ENCODE data around the gene KDM5C. TPM values are rescaled to one million over a fixed set of nuclear protein-coding genes. Genes with fewer than 3 reads are reported as not detected.

KDM5C gene
- 10 to 100 TPM; 67.4 to 68.2 TPM for total RNA-seq

GRCh38 chrX:53224860-53225797, at the start of gene KDM5C:
Gene KDM5C, minus strand, starts transcription at chrX:53225207. Its CDS starts 318 bp downstream, at chrX:53224889.
- Mint-ChIP-seq H3K36me3 (ENCODE audit: low read depth) (peaks cover 7% of the 10 kb centered on the region), H3K4me3 (peak within 1 kb of the TSS; percentile 91), H3K9me3 (no peaks in the 10 kb centered on the region), H3K27me3 (ENCODE audit: low read depth) (no peaks in the 10 kb centered on the region), H3K4me1 (ENCODE audit: low read depth) (peaks cover 32% of the 10 kb centered on the region), H3K27ac (peak within 1 kb of the TSS; percentile 95)
- CTCF ChIA-PET: interaction anchor here (1.1 to 1.6 kb wide), 2 partner anchors 14 to 153 kb away, joined by 3 to 4 read pairs; no protein-coding TSS in a partner anchor
- intact Hi-C loops (cut with micrococcal nuclease): loop anchor here (2.0 to 10.0 kb wide), 4 partner anchors 36 to 820 kb away; partner anchors contain the start of genes PHF8, RIBC1 and SMC1A
- peak; percentile 89 for DNase-seq

DNA sequence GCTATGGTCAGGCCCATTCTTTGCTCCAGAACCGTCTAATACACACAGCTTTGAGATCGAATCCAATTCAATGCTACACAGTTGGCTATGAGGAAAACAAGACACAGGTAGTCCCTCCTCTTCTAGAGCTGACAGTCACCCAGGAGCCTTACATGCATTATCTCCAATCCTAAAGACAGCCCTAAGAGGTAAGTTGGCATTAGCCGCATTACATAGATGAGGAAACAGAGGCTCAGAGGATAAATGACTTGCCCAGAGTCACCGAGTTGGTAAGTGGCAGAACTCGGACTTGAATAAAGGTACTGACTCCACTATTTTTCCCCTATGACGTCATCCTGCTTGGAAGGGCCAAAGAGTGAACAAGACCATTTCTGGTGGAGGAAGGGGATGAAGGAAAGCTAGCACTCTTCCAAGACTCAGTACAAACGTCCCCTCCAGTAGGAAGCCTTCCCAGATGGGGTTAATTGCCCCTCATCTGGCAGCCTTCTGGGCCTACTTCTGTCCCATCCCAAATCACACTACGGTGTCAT, 47.9 kb upstream of the KDM5C start:
- intact Hi-C loops (cut with micrococcal nuclease): no loop called here
- Mint-ChIP-seq H3K4me1 (ENCODE audit: low read depth) (no peaks in the 10 kb centered on the region), H3K4me3 (no peak overlapping the region), H3K36me3 (ENCODE audit: low read depth) (no peaks in the 10 kb centered on the region), H3K9me3 (no peaks in the 10 kb centered on the region), H3K27me3 (ENCODE audit: low read depth) (no peaks in the 10 kb centered on the region), H3K27ac (no peak overlapping the region)
- DNase-seq: no peak
- CTCF ChIA-PET: interaction anchor here (0.6 to 2.5 kb wide), 2 partner anchors 11 to 554 kb away, joined by 3 to 7 read pairs; no protein-coding TSS in a partner anchor

DNA sequence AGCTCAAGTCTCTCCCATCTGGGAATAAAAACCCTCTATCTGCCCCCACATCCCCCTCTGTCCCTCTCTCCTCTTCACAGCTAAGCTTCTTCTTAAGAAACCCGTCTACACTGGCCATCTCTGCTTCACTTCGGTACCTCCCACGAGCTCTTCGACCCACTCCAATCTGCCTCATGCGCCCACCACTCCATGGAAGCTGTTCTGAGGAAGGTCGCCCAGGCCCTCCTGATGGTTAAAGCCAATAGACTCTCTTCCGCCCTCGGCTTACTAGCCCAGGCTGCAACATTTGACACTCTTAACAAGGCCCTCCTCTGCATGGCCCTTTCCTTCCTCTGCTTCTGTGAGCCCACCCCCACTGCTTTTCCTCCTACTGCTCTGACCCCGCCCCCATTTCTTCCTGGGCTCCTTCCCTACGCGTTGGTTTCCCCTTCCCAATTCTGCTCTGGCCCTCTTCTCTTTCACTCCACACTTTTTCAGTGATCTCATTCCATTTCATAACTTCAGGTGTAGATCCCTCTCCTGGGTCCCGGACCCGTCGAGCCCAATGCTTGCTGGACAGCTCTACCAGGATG, 44.6 kb upstream of the KDM5C start:
- no peak for DNase-seq
- H3K9me3 Mint-ChIP-seq: no peaks in the 10 kb centered on the region
- no peak overlapping the region for H3K27ac Mint-ChIP-seq
- intact Hi-C loops (cut with micrococcal nuclease): no loop called here
- no peak overlapping the region for H3K4me3 Mint-ChIP-seq
- H3K36me3 Mint-ChIP-seq (ENCODE audit: low read depth): no peaks in the 10 kb centered on the region
- CTCF ChIA-PET: interaction anchor here (0.5 to 0.6 kb wide), 2 partner anchors 9 to 903 kb away, joined by 3 to 4 read pairs; no protein-coding TSS in a partner anchor
- H3K27me3 Mint-ChIP-seq (ENCODE audit: low read depth): no peaks in the 10 kb centered on the region
- H3K4me1 Mint-ChIP-seq (ENCODE audit: low read depth): no peaks in the 10 kb centered on the region

GRCh38 chrX:53268173-53268572, 43.2 kb upstream of the KDM5C start:
- H3K9me3 Mint-ChIP-seq: no peaks in the 10 kb centered on the region
- H3K27ac Mint-ChIP-seq: no peak overlapping the region
- H3K4me1 Mint-ChIP-seq (ENCODE audit: low read depth): peaks cover 5% of the 10 kb centered on the region
- H3K36me3 Mint-ChIP-seq (ENCODE audit: low read depth): no peaks in the 10 kb centered on the region
- no peaks in the 10 kb centered on the region for H3K27me3 Mint-ChIP-seq (ENCODE audit: low read depth)
- CTCF ChIA-PET: no interaction called here
- no peak overlapping the region for H3K4me3 Mint-ChIP-seq
- intact Hi-C loops (cut with micrococcal nuclease): no loop called here
- DNase-seq: no peak

GRCh38 chrX:53266914-53267313, 41.9 kb upstream of the KDM5C start:
- H3K4me3 Mint-ChIP-seq: no peak overlapping the region
- no peak for DNase-seq
- no peaks in the 10 kb centered on the region for H3K27me3 Mint-ChIP-seq (ENCODE audit: low read depth)
- peaks cover 17% of the 10 kb centered on the region for H3K4me1 Mint-ChIP-seq (ENCODE audit: low read depth)
- no peak overlapping the region for H3K27ac Mint-ChIP-seq
- no peaks in the 10 kb centered on the region for H3K36me3 Mint-ChIP-seq (ENCODE audit: low read depth)
- intact Hi-C loops (cut with micrococcal nuclease): no loop called here
- CTCF ChIA-PET: interaction anchor here (0.9 kb wide), 1 partner anchor 17 kb away, joined by 3 read pairs; no protein-coding TSS in a partner anchor
- H3K9me3 Mint-ChIP-seq: no peaks in the 10 kb centered on the region

- no peaks in the 10 kb centered on the region for H3K36me3 Mint-ChIP-seq (ENCODE audit: low read depth)
- CTCF ChIA-PET: no interaction called here
Observed at GRCh38 chrX:53265771-53266574, 41.0 kb upstream of the KDM5C start.

DNA sequence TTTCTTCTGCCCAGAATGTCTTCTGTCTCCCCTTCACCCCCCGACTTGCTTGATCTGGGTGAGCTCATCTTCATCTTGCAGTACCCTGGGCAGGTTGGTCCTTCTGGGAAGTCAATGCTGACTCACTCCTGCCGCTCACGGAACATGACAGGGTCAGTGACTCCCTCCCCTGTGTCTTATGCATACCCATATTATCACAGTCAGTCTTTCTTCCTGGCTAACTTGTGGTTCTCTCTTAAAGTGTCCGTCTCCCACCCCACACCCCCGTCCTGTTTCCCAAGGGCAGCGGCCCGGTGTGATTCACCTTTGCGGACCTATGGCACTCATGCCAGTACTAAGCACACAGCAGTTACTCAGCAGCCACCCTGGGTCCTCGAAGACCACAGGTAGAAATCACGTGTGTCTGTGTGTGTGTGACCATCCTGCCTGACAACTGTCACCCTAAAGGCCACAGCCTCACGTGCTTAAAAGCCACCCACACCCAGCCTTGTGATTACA, 38.6 kb upstream of the KDM5C start:
- DNase-seq: peak; percentile 52
- no peaks in the 10 kb centered on the region for H3K36me3 Mint-ChIP-seq (ENCODE audit: low read depth)
- no peak overlapping the region for H3K4me3 Mint-ChIP-seq
- no peaks in the 10 kb centered on the region for H3K9me3 Mint-ChIP-seq
- no peak overlapping the region for H3K27ac Mint-ChIP-seq
- H3K27me3 Mint-ChIP-seq (ENCODE audit: low read depth): no peaks in the 10 kb centered on the region
- intact Hi-C loops (cut with micrococcal nuclease): no loop called here
- H3K4me1 Mint-ChIP-seq (ENCODE audit: low read depth): peaks cover 24% of the 10 kb centered on the region
- CTCF ChIA-PET: interaction anchor here (0.6 to 0.8 kb wide), 2 partner anchors 49 to 113 kb away, joined by 3 read pairs; no protein-coding TSS in a partner anchor

More at GRCh38 chrX:53265771-53266574, 41.0 kb upstream of the KDM5C start:
- H3K27ac Mint-ChIP-seq: no peak overlapping the region
- DNase-seq: no peak
- H3K4me3 Mint-ChIP-seq: no peak overlapping the region
- no peaks in the 10 kb centered on the region for H3K27me3 Mint-ChIP-seq (ENCODE audit: low read depth)
- no peaks in the 10 kb centered on the region for H3K9me3 Mint-ChIP-seq
- peaks cover 24% of the 10 kb centered on the region for H3K4me1 Mint-ChIP-seq (ENCODE audit: low read depth)
- intact Hi-C loops (cut with micrococcal nuclease): no loop called here

DNA sequence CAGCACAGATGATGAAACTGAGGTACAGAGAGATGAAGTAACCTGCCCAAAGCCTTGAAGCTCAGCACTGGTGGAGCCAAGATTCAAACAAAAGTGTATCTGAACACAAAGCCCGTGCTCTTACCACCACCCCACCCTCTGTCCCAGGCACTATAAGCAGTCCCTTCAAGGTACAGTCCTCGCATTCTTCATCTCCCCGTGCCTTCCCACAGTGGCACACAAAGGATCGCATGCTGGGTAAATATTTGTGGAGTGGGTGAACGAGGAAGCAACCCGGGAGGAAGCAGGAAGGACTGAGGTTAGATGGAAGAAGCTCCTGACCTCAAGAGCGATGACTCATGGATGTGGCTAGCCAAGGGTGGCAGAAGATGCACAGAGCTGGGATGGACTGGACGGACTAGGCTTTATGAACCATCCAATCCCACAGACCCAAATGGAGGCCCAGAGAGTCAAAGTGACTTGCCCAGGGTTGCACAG, 37.9 kb upstream of the KDM5C start:
- Mint-ChIP-seq H3K4me1 (ENCODE audit: low read depth) (peaks cover 24% of the 10 kb centered on the region), H3K27ac (no peak overlapping the region), H3K9me3 (no peaks in the 10 kb centered on the region), H3K27me3 (ENCODE audit: low read depth) (no peaks in the 10 kb centered on the region), H3K36me3 (ENCODE audit: low read depth) (no peaks in the 10 kb centered on the region), H3K4me3 (no peak overlapping the region)
- intact Hi-C loops (cut with micrococcal nuclease): no loop called here
- DNase-seq: peak; percentile 8
- CTCF ChIA-PET: interaction anchor here (0.6 to 0.8 kb wide), 2 partner anchors 49 to 113 kb away, joined by 3 read pairs; no protein-coding TSS in a partner anchor

DNA sequence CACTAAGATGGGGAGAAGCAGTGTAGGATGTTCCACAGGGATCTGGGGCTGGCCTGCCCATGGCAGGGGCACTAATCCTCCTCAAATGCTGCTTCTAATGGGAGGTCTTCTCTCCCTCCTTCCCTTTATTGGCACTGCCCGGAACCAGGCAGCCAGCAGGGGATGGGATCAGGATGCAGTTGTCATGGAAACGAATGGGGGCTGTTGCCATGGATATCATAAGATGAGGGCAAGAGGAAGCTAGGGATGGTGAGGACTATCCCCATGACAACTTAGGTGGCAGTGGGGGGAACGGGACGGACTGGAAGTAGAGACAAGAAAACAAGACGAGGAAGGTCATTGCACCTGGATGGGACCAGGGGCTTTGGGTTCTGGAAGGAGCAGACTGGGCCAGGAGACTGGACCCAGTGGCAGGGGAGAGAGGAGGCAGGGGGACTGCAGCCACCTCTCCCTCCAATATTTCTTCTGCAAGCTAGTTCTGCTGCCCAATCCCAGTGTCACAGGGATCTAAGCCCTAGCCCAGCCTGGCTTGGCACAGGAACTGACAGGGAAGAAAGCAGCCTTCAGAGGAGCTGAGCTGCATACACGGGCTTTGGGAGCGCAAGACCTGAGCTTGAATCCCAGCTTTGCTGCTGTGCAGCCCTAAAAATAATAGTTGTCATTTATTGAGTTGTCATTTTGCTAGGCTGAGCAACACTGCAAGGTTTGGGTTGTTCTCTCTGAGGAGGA, 37.3 kb upstream of the KDM5C start:
- Mint-ChIP-seq H3K27ac (no peak overlapping the region), H3K4me3 (no peak overlapping the region), H3K27me3 (ENCODE audit: low read depth) (no peaks in the 10 kb centered on the region), H3K36me3 (ENCODE audit: low read depth) (no peaks in the 10 kb centered on the region), H3K9me3 (no peaks in the 10 kb centered on the region), H3K4me1 (ENCODE audit: low read depth) (peaks cover 24% of the 10 kb centered on the region)
- DNase-seq: no peak
- intact Hi-C loops (cut with micrococcal nuclease): no loop called here
- CTCF ChIA-PET: no interaction called here

GRCh38 chrX:53261355-53261972, 36.5 kb upstream of the KDM5C start:
- intact Hi-C loops (cut with micrococcal nuclease): no loop called here
- Mint-ChIP-seq H3K27me3 (ENCODE audit: low read depth) (no peaks in the 10 kb centered on the region), H3K36me3 (ENCODE audit: low read depth) (no peaks in the 10 kb centered on the region), H3K4me1 (ENCODE audit: low read depth) (peaks cover 24% of the 10 kb centered on the region), H3K4me3 (no peak overlapping the region), H3K9me3 (no peaks in the 10 kb centered on the region), H3K27ac (no peak overlapping the region)
- DNase-seq: no peak
- CTCF ChIA-PET: interaction anchor here (0.6 kb wide), 1 partner anchor 988 kb away, joined by 3 read pairs; no protein-coding TSS in a partner anchor

- no peak for DNase-seq
- Mint-ChIP-seq H3K36me3 (ENCODE audit: low read depth) (no peaks in the 10 kb centered on the region), H3K4me1 (ENCODE audit: low read depth) (peaks cover 24% of the 10 kb centered on the region), H3K9me3 (no peaks in the 10 kb centered on the region), H3K27ac (no peak overlapping the region), H3K4me3 (no peak overlapping the region), H3K27me3 (ENCODE audit: low read depth) (no peaks in the 10 kb centered on the region)
- CTCF ChIA-PET: interaction anchor here (0.6 kb wide), 1 partner anchor 989 kb away, joined by 3 read pairs; no protein-coding TSS in a partner anchor
- intact Hi-C loops (cut with micrococcal nuclease): no loop called here
Observed at GRCh38 chrX:53260836-53261235, 35.8 kb upstream of the KDM5C start.
